Transverse colon (tissue), 4 donors: ENCODE measurements around the gene OR12D2. TPM values are rescaled to one million over a fixed set of nuclear protein-coding genes. Genes with fewer than 3 reads are reported as not detected.

Experiments
- total RNA-seq, 4 donors: library from RNA; depleted of rRNA; stranded (reverse); fragments of >200 nt; gene quantifications; one replicate each; pipeline ENCODE4 v1.1.0, GENCODE V29; 2016

OR12D2 gene
- total RNA-seq, 4 donors from 2014 or later = not detected

Other genes starting within 250 kb of the OR12D2 start
- gene OR2J2, start 224.7 kb upstream of the OR12D2 start, total RNA-seq = not detected
- gene OR14J1, start 93.9 kb upstream of the OR12D2 start, total RNA-seq = not detected
- gene OR5V1, start 26.8 kb upstream of the OR12D2 start, total RNA-seq = not detected
- gene OR12D3, start 20.3 kb upstream of the OR12D2 start, total RNA-seq = not detected
- not detected for gene OR12D1, start 19.3 kb downstream of the OR12D2 start, total RNA-seq
- gene OR10C1, start 43.7 kb downstream of the OR12D2 start, total RNA-seq = not detected
- not detected for gene OR11A1, start 61.4 kb downstream of the OR12D2 start, total RNA-seq
- not detected for gene OR2H1, start 61.5 kb downstream of the OR12D2 start, total RNA-seq
- gene MAS1L, start 92.3 kb downstream of the OR12D2 start, total RNA-seq = not detected
- gene UBD, start 164.1 kb downstream of the OR12D2 start, total RNA-seq = 1 to 10 TPM in 1 of 4 donors, under 1 TPM in 1, not detected in 2; 0.96 to 8.4 TPM
- not detected for gene OR2H2, start 189.5 kb downstream of the OR12D2 start, total RNA-seq
- 10 to 100 TPM; 11.5 to 40.4 (median 30.5) TPM for gene GABBR1, start 237.6 kb downstream of the OR12D2 start, total RNA-seq